Fibroblast of villous mesenchyme (primary cell): ENCODE measurements around the gene TP53I11. TPM values are rescaled to one million over a fixed set of nuclear protein-coding genes. Genes with fewer than 3 reads are reported as not detected.

ENCODE experiments used
- DNase-seq: peaks from one replicate; pipeline ENCODE4 v3.0.0-alpha.2; 2010; ENCODE audit warnings: low read depth
- H3K4me3 ChIP-seq: 2 replicates; pipeline ENCODE4 v1.5.1; 2011; ENCODE audit warnings: low read depth, mild to moderate bottlenecking, low read length
- CTCF ChIP-seq: IDR thresholded peaks from 2 replicates; pipeline ENCODE4 v1.5.1; 2012; ENCODE audit warnings: low read depth, mild to moderate bottlenecking, low read length; ENCODE audit not compliant: insufficient read depth
- total RNA-seq: library from RNA; depleted of rRNA; stranded (reverse); fragments of >200 nt; gene quantifications from 2 replicates; pipeline ENCODE4 v1.2.3, GENCODE V29; 2012

The TP53I11 gene
- total RNA-seq, 1 donor = 38.4 TPM

GRCh38 chr11:44912270-44912987, 38.3 kb downstream of the TP53I11 start:
- no peak for TF ChIP-seq CTCF
- DNase-seq = no peak

GRCh38 chr11:44911029-44911814, 39.5 kb downstream of the TP53I11 start:
- no peak overlapping the region for H3K4me3 ChIP-seq
- DNase-seq = peak; percentile 86
- TF ChIP-seq CTCF = peak; percentile 76

More at GRCh38 chr11:44912270-44912987, 38.3 kb downstream of the TP53I11 start:
- H3K4me3 ChIP-seq = no peak overlapping the region

- no peak for TF ChIP-seq CTCF
These were observed 40.1 kb downstream of the TP53I11 start for GRCh38 chr11:44910591-44910990.

GRCh38 chr11:44909557-44909956, 41.1 kb downstream of the TP53I11 start:
- H3K4me3 ChIP-seq = no peak overlapping the region
- TF ChIP-seq CTCF = no peak
- DNase-seq = no peak

More at GRCh38 chr11:44910591-44910990, 40.1 kb downstream of the TP53I11 start:
- H3K4me3 ChIP-seq = no peak overlapping the region
- DNase-seq = no peak

- TF ChIP-seq CTCF = no peak
- H3K4me3 ChIP-seq = no peak overlapping the region
- DNase-seq = no peak
These were observed 44.0 kb downstream of the TP53I11 start for GRCh38 chr11:44906649-44907048.

DNA sequence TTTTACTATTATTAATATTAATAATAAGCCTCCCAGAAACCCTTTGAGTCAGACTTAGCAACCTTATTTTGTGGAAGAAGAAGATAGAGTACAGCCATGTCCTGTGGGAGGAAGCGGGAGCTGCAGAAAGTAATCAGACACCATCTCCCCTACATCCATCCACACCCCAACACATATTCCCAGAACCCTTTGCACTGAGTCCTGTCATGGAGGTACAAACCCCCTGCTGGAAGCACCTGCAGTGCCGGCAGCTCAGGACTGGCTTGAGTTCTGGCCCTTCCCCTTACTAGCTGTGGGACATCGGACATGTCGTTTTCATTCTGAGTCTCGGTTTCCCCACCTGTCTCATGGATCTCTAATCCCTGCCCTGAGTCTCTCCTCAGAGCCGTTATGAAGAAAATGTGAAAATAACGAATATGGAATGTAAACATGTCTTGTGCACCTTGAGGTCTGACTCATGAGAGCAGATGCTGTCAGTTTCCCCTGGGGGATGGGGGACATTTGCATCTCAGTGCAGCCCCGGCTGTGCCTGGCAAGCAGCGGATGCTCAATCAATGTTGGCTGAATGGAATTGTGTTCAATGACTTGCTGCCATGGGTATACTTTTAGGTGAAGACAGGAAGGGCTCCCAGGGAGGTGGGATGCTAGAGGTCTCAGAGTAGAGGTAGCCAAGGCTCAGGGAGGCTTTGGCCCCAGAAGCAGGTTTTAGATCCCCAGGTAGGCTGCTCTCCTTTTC, 45.4 kb downstream of the TP53I11 start:
- H3K4me3 ChIP-seq = no peak overlapping the region
- no peak for TF ChIP-seq CTCF
- DNase-seq = no peak
